Colonic mucosa (tissue), 4 donors: ENCODE results near the gene AP2M1. TPM values are rescaled to one million over a fixed set of nuclear protein-coding genes. Genes with fewer than 3 reads are reported as not detected.

Source experiments
- DNase-seq: peaks from one replicate; pipeline ENCODE4 v3.0.0-alpha.2; 2020
- H3K27ac ChIP-seq: fragments of 200-600 bp; one replicate; pipeline ENCODE4 v1.8.0; 2021
- H3K27me3 ChIP-seq: fragments of 200-600 bp; one replicate; pipeline ENCODE4 v1.8.0; 2021
- H3K36me3 ChIP-seq: fragments of 200-600 bp; one replicate; pipeline ENCODE4 v1.8.0; 2021
- H3K4me1 ChIP-seq: fragments of 200-600 bp; one replicate; pipeline ENCODE4 v1.8.0; 2021; ENCODE audit warnings: mild to moderate bottlenecking
- H3K4me3 ChIP-seq: fragments of 200-600 bp; one replicate; pipeline ENCODE4 v1.8.0; 2021
- H3K9ac ChIP-seq, 2 donors: one replicate each; pipeline ENCODE4 v1.7.0; 2013; ENCODE audit warnings: control low read depth in 2 of 2, low read depth in 2 of 2, low read length in 2 of 2
- H3K9me3 ChIP-seq: fragments of 200-600 bp; one replicate; pipeline ENCODE4 v1.8.0; 2021
- CTCF ChIP-seq: fragments of 200-600 bp; IDR thresholded peaks from one replicate; pipeline ENCODE4 v1.8.0; 2022; ENCODE audit warnings: antibody characterized with exemption, mild to moderate bottlenecking
- intact Hi-C: fragments of 100-400 bp; cut with DNase I; formaldehyde crosslinking; loops from one replicate; pipeline ENCODE4 v1.14.1; 2022
- total RNA-seq, 2 donors: library from RNA; stranded (reverse); fragmentation: NEBNext Ultra II Directional in 1 of 2; extraction: Animal tissue kit (Norgen Biotek cat#: 25700) in 1 of 2; gene quantifications; one replicate each; pipeline ENCODE4 v1.2.1, GENCODE V29; 2021
- donor health status: healthy.
- donor health status: DM: no; HTN: no; CAD: no.
- donor health status: DM: no; HTN: no; CAD: no.

The AP2M1 gene
- total RNA-seq, 2 donors from 2014 or later: 206 to 255 TPM

GRCh38 chr3:184181596-184181995 lies 6.9 kb downstream of the AP2M1 start:
- no peak for DNase-seq
- H3K36me3 ChIP-seq: peaks cover 36% of the 10 kb centered on the region
- no peaks in the 10 kb centered on the region for H3K27me3 ChIP-seq
- H3K9ac ChIP-seq: no peak overlapping the region
- intact Hi-C loops: no loop called here
- no peaks in the 10 kb centered on the region for H3K9me3 ChIP-seq
- H3K27ac ChIP-seq: no peak overlapping the region
- H3K4me3 ChIP-seq: no peak overlapping the region
- peaks cover 8% of the 10 kb centered on the region for H3K4me1 ChIP-seq
- TF ChIP-seq CTCF: no peak

- H3K4me3 ChIP-seq: no peak overlapping the region
- peaks cover 8% of the 10 kb centered on the region for H3K4me1 ChIP-seq
- intact Hi-C loops: no loop called here
- peaks cover 30% of the 10 kb centered on the region for H3K36me3 ChIP-seq
- DNase-seq: peak; percentile 15
- no peaks in the 10 kb centered on the region for H3K27me3 ChIP-seq
- TF ChIP-seq CTCF: no peak
- H3K27ac ChIP-seq: no peak overlapping the region
- no peaks in the 10 kb centered on the region for H3K9me3 ChIP-seq
- H3K9ac ChIP-seq: no peak overlapping the region
These were observed 9.0 kb downstream of the AP2M1 start for GRCh38 chr3:184183679-184184078.

GRCh38 chr3:184184546-184185230 lies 10.0 kb downstream of the AP2M1 start:
- Histone ChIP-seq H3K27me3 (no peaks in the 10 kb centered on the region), H3K4me1 (peaks cover 8% of the 10 kb centered on the region), H3K27ac (no peak overlapping the region), H3K9ac (no peak overlapping the region), H3K4me3 (no peak overlapping the region), H3K36me3 (peaks cover 32% of the 10 kb centered on the region), H3K9me3 (no peaks in the 10 kb centered on the region)
- DNase-seq: peak; percentile 15
- no peak for TF ChIP-seq CTCF
- intact Hi-C loops: no loop called here

- H3K36me3 ChIP-seq: peaks cover 27% of the 10 kb centered on the region
These were observed 11.0 kb downstream of the AP2M1 start for GRCh38 chr3:184185461-184186183.

More at GRCh38 chr3:184185461-184186183, 11.0 kb downstream of the AP2M1 start:
- TF ChIP-seq CTCF: no peak
- H3K9me3 ChIP-seq: no peaks in the 10 kb centered on the region
- peak overlapping the region; percentile 67 to 94 for H3K9ac ChIP-seq
- intact Hi-C loops: no loop called here
- H3K4me1 ChIP-seq: peaks cover 8% of the 10 kb centered on the region
- H3K4me3 ChIP-seq: peak overlapping the region; percentile 66
- peak overlapping the region; percentile 66 for H3K27ac ChIP-seq
- peak; percentile 99 for DNase-seq
- H3K27me3 ChIP-seq: no peaks in the 10 kb centered on the region
